GM18499 (cell line): ENCODE measurements around the gene CS.

Experiments
- ATAC-seq: cut with Tn5 transposase; IDR thresholded peaks from one replicate; pipeline ENCODE4 v1.9.1; 2021; ENCODE audit warnings: moderate number of reproducible peaks; ENCODE audit not compliant: insufficient read depth, unreplicated experiment

Gene CS

DNA sequence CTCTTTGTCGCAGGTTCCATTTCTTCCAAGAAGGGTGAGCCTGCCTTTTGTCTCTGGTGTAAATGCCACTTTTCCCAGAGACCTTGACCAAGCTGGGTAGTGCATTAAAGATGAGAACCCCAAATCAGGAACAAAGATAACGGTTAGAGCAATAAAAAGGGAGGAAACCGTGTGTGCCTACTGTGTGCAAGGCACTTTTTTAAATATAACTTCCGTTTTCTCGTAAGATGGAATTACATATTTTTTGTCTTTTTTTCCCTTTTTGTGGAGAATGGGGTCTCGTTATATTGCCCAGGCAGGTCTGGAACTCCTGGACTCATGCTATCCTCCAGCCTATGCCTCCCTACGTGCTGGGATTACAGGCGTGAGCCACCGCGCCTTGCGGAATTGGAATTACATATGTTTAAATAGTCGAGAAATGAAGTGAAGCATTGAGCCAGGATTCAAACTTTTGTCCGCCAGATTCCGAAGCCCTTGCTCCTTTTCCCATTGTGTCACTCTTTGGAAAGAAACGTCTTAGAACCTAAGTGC is 76.5 kb downstream of the CS start:
- no peak for ATAC-seq

DNA sequence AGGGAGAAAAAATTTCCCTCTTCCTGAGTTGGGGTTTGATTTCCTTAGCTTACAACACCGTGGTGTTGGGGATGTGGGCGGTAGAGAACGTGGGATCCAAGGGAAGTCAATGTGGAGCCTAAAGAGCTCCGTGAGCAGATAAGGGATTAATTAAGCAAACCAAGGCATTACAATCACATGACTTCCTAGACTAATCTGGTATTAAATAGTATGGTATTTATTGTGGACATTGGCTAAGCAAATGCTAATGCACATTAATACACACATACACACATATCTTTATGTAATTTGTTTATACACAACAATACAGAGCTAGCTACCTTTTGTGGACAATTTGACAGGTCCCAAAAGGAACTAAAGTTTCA is 77.6 kb downstream of the CS start:
- no peak for ATAC-seq

DNA sequence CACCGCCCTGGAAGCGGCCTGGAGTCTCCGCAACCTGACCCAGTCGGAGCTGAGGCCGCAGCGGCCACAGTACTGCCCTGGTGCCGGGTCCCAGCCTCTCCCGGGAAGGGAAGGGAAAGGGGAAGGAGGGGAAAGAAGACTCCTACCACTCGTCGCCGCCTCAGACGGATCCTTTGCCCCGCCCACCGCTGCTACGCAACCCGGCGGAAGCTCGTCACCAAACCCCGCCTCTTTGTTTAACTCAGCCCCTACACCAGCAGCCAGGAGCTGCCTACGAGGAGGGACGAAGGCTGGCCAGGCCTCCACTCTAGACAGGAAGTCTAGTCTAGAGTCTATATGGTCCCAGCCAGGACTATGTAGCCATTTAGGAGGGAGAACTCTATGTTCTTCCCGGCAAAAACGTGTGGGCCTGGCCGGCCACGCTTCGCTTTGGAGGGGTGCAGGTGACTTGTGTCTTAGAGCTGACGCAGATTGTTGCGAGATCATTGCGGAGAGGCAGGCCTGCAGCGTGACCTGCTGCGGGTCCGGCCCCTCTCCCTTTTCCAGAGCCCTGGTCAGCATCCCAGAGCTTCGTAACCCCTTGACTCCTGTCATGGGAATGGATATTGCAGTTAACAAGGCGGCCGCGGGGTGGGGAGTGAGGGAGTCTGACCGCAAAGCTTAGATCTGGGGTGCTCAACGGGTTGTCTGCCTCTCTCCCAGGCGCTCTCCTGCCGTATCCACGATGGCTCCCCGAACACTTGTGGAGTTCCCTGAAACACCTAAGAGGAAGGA is 78.2 kb downstream of the CS start, which contains the start of gene RNF41:
Gene RNF41, minus strand, starts transcription at position 166 of the 774 bp plus-strand sequence. CDS start 7,875 bp downstream, outside the sequence.
- ATAC-seq, result peak; percentile 77
